Progenitor cell of endocrine pancreas (in vitro differentiated cells): ENCODE data around the gene WWC1. TPM values are rescaled to one million over a fixed set of nuclear protein-coding genes. Genes with fewer than 3 reads are reported as not detected.

Experiments used
- DNase-seq: peaks from one replicate; pipeline ENCODE4 v3.0.0; 2021; ENCODE audit warnings: low spot score; ENCODE audit not compliant: unreplicated experiment
- H3K27ac Mint-ChIP-seq: 2 replicates; pipeline ENCODE4 v1.8.0; 2021; ENCODE audit warnings: mild to moderate bottlenecking, moderate library complexity, mixed read lengths
- H3K27me3 Mint-ChIP-seq: 2 replicates; pipeline ENCODE4 v1.8.0; 2021; ENCODE audit warnings: mixed read lengths
- H3K36me3 Mint-ChIP-seq: 2 replicates; pipeline ENCODE4 v1.8.0; 2022; ENCODE audit warnings: mixed read lengths; ENCODE audit not compliant: insufficient read depth
- H3K4me1 Mint-ChIP-seq: 2 replicates; pipeline ENCODE4 v1.8.0; 2021; ENCODE audit warnings: low read depth, mixed read lengths
- H3K4me3 Mint-ChIP-seq: 2 replicates; pipeline ENCODE4 v1.8.0; 2021; ENCODE audit warnings: low read depth, mild to moderate bottlenecking, moderate library complexity, mixed read lengths
- H3K9me3 Mint-ChIP-seq: 2 replicates; pipeline ENCODE4 v1.8.0; 2021; ENCODE audit warnings: low read depth, mixed read lengths
- CTCF ChIP-seq: fragments of 200-600 bp; sonication (generic); IDR thresholded peaks from one replicate; pipeline ENCODE4 v1.5.0; 2021; ENCODE audit warnings: antibody characterized with exemption, mild to moderate bottlenecking; ENCODE audit not compliant: unreplicated experiment
- total RNA-seq: library from RNA; stranded (reverse); gene quantifications from 2 replicates; pipeline ENCODE4 v1.2.1, GENCODE V29; 2021

WWC1 gene
- total RNA-seq, 1 donor from 2014 or later, result 62.3 TPM

- Mint-ChIP-seq H3K36me3 (peaks cover 26% of the 10 kb centered on the region), H3K9me3 (no peaks in the 10 kb centered on the region), H3K27me3 (no peaks in the 10 kb centered on the region), H3K4me3 (no peak overlapping the region), H3K4me1 (no peaks in the 10 kb centered on the region), H3K27ac (no peak overlapping the region)
- DNase-seq, result no peak
- TF ChIP-seq CTCF, result no peak
Measured at GRCh38 chr5:168451565-168451964, 160.1 kb downstream of the WWC1 start.

- no peak overlapping the region for H3K4me3 Mint-ChIP-seq
- TF ChIP-seq CTCF, result no peak
- H3K4me1 Mint-ChIP-seq, result no peaks in the 10 kb centered on the region
- no peak for DNase-seq
- no peak overlapping the region for H3K27ac Mint-ChIP-seq
- H3K9me3 Mint-ChIP-seq, result no peaks in the 10 kb centered on the region
- no peaks in the 10 kb centered on the region for H3K27me3 Mint-ChIP-seq
- H3K36me3 Mint-ChIP-seq, result peaks cover 32% of the 10 kb centered on the region
Measured at GRCh38 chr5:168455201-168455600, 163.8 kb downstream of the WWC1 start.

DNA sequence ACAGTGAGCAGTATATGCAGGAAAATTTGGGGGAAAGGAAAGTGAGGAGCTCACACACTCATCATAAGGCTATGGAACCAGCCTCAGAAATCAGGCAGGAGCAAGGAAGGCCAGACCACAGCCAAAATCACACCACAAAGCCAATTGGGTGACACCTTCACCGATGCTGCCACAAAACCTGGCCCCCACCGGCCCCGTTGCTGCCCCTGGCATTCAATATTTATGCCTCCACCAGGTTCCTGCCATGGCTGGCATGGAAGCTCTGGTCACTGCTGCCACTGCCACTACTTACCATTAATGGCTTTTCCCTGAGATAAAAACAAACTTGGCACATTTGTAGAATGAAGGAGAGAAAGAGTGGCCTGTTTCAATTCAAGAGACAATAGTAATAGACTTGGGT is 166.1 kb downstream of the WWC1 start:
- no peak for TF ChIP-seq CTCF
- Mint-ChIP-seq H3K4me3 (no peak overlapping the region), H3K27me3 (no peaks in the 10 kb centered on the region), H3K36me3 (peaks cover 37% of the 10 kb centered on the region), H3K27ac (no peak overlapping the region), H3K4me1 (no peaks in the 10 kb centered on the region), H3K9me3 (no peaks in the 10 kb centered on the region)
- no peak for DNase-seq

DNA sequence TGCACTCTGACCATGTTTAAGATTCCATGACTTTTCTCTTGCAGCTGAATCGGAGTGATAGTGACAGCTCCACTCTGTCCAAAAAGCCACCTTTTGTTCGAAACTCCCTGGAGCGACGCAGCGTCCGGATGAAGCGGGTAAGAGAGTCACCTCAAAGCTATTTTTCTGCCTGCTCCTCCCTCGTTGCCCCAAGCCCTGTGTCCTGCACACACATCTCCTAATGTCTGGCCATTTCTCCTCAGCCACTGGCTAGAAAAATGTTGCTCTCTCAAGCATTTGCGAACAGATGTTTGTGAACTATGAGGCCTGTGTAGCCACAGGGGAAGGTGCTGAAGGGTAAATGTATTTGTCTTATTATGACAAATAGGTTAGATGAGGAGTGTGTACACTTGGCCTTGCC is 169.2 kb downstream of the WWC1 start:
- H3K9me3 Mint-ChIP-seq, result no peaks in the 10 kb centered on the region
- no peak for TF ChIP-seq CTCF
- peaks cover 50% of the 10 kb centered on the region for H3K36me3 Mint-ChIP-seq
- H3K27me3 Mint-ChIP-seq, result no peaks in the 10 kb centered on the region
- no peak overlapping the region for H3K27ac Mint-ChIP-seq
- no peak overlapping the region for H3K4me3 Mint-ChIP-seq
- no peak for DNase-seq
- no peaks in the 10 kb centered on the region for H3K4me1 Mint-ChIP-seq

DNA sequence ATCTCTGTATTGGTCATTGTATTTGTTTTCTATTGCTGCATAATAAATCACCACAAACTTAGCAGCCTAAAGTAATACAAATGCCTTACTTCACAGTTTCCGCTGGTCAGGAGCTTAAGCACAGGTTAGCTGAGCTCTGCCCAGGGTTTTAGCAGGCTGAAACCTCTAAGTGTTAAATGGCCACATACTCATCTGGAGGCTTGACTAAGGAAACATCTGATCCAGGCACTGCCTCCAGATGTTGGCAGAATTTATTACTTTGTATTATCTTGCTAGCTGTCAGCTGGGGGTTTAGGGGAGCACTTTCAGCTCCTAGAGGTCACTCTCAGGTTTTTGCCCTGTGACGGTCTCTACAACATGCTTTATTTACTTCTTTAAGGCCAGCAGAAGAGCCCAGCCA is 171.6 kb downstream of the WWC1 start:
- Mint-ChIP-seq H3K27ac (no peak overlapping the region), H3K4me1 (no peaks in the 10 kb centered on the region), H3K27me3 (no peaks in the 10 kb centered on the region), H3K4me3 (no peak overlapping the region), H3K9me3 (no peaks in the 10 kb centered on the region), H3K36me3 (peaks cover 44% of the 10 kb centered on the region)
- DNase-seq, result no peak
- TF ChIP-seq CTCF, result no peak
